ENCODE data around the gene CRAMP1. TPM values are rescaled to one million over a fixed set of nuclear protein-coding genes. Genes with fewer than 3 reads are reported as not detected.

Gene CRAMP1
- total and polyA plus RNA-seq, 10 donors = 3.0 to 32.4 (median 17.2) TPM

- Histone ChIP-seq H3K9me3 (no peaks in the 10 kb centered on the region), H3K4me3 (no peak overlapping the region), H3K36me3 (peaks cover 0 to 10% (median 3%) of the 10 kb centered on the region in 6 donors), H3K4me1 (no peaks in the 10 kb centered on the region), H3K27ac (no peak overlapping the region), H3K27me3 (replicated peaks in 1 of 7) (no peaks in the 10 kb centered on the region)
- intact Hi-C loops (cut with DNase I; ENCODE audit: low total_unique reads) = no loop called here
- TF ChIP-seq POLR2AphosphoS5 (IDR thresholded peaks at IDR 0.05) = no peak
- TF ChIP-seq POLR2A (IDR thresholded peaks at IDR 0.05) = no peak
- no peak for TF ChIP-seq CTCF (IDR thresholded peaks at IDR 0.05 in 8 of 11, conservative IDR thresholded peaks at IDR 0.05 in 3 of 11)
- DNase-seq = no peak
- 89 to 94% (median 91%) methylated on average over 12 of the region's 12 CpGs for WGBS, 5 donors
Measured at GRCh38 chr16:1596516-1596915, 15.6 kb upstream of the CRAMP1 start.

DNA sequence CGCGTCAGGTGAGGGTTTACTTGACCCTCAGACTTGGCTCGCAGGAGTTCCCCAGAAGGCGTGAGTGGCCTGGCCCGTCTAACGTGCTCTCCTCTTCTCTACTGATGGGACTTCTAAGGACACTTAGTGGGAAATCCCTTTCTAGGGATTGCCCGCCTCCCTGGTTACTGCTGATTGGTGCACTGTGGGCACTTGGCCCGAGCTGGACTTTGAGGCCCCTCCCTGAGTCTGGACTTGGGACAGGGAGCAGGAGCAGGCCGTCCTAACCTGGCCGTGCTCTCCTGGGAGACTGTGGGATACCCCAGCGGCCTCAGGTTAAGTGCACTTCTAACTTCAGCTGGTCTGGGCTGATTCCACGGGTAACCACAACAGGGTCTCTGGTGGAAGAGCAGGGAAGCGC is 15.0 kb upstream of the CRAMP1 start:
- peaks cover 0 to 16% (median 3%) of the 10 kb centered on the region in 6 donors for H3K36me3 ChIP-seq
- no peak for DNase-seq

DNA sequence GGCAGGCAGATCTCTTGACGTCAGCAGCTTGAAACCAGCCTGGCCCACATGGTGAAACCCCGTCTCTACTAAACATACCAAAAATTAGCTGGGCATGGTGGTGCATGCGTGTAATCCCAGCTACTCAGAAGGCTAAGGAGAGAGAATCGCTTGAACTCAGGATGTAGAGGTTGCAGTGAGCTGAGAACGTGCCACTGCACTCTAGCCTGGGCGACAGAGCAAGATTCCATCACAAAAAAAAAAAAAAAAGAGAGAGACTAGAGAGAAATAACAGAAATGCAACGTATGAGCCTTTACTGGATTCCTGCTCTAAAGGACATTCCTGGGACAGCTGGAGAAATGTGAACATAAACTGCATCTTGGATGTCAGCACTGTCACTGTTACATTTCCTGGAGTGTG is 11.1 kb upstream of the CRAMP1 start:
- TF ChIP-seq CTCF (IDR thresholded peaks at IDR 0.05 in 8 of 11, conservative IDR thresholded peaks at IDR 0.05 in 3 of 11) (no peak), POLR2AphosphoS5 (IDR thresholded peaks at IDR 0.05) (no peak), POLR2A (IDR thresholded peaks at IDR 0.05) (no peak)
- intact Hi-C loops (cut with DNase I; ENCODE audit: low total_unique reads) = no loop called here
- no peaks in the 10 kb centered on the region for H3K27me3 ChIP-seq (replicated peaks in 1 of 7)

More for the DNA sequence above, 15.0 kb upstream of the CRAMP1 start:
- H3K9me3 ChIP-seq = no peaks in the 10 kb centered on the region
- TF ChIP-seq POLR2A (IDR thresholded peaks at IDR 0.05) (no peak), CTCF (IDR thresholded peaks at IDR 0.05 in 8 of 11, conservative IDR thresholded peaks at IDR 0.05 in 3 of 11) (no peak), POLR2AphosphoS5 (IDR thresholded peaks at IDR 0.05) (no peak)
- H3K4me1 ChIP-seq = no peaks in the 10 kb centered on the region
- no peaks in the 10 kb centered on the region for H3K27me3 ChIP-seq (replicated peaks in 1 of 7)
- 84 to 95% (median 90%) methylated on average over 12 to 13 of the region's 13 CpGs for WGBS, 5 donors
- intact Hi-C loops (cut with DNase I; ENCODE audit: low total_unique reads) = no loop called here
- no peak overlapping the region for H3K4me3 ChIP-seq
- H3K27ac ChIP-seq = no peak overlapping the region

DNA sequence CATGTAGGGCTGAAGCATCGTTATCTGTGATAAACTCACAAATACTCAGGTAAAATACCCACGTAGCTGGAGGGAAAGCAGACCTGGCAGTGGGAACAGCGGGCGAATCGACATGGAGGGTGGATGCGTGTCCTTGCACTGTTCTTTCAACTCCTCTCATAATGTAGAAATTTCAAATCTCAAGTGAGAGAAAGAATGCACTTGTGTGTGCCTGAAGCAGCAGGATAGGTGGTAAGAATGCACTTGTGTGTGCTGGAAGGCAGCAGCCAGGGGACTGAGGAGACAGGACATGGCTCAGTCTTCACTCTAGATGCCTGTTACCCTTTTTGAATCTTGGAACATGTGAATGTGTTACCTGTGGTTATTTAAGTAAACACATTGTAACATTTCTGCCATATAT is 10.7 kb upstream of the CRAMP1 start:
- H3K27me3 ChIP-seq (replicated peaks in 1 of 7) = no peaks in the 10 kb centered on the region
- H3K36me3 ChIP-seq = peaks cover 0 to 21% (median 3%) of the 10 kb centered on the region in 6 donors
- DNase-seq = no peak
- H3K27ac ChIP-seq = no peak overlapping the region
- no peaks in the 10 kb centered on the region for H3K4me1 ChIP-seq
- intact Hi-C loops (cut with DNase I; ENCODE audit: low total_unique reads) = no loop called here
- H3K9me3 ChIP-seq = no peaks in the 10 kb centered on the region
- no peak overlapping the region for H3K4me3 ChIP-seq
- TF ChIP-seq POLR2AphosphoS5 (IDR thresholded peaks at IDR 0.05) (no peak), POLR2A (IDR thresholded peaks at IDR 0.05) (no peak)
- 91 to 96% (median 96%) methylated on average over 6 of the region's 6 CpGs for WGBS, 5 donors

More for the DNA sequence above, 11.1 kb upstream of the CRAMP1 start:
- Histone ChIP-seq H3K36me3 (peaks cover 0 to 18% (median 3%) of the 10 kb centered on the region in 6 donors), H3K27ac (no peak overlapping the region), H3K4me3 (no peak overlapping the region), H3K4me1 (no peaks in the 10 kb centered on the region), H3K9me3 (no peaks in the 10 kb centered on the region)
- 80 to 96% (median 90%) methylated on average over 7 of the region's 7 CpGs for WGBS, 5 donors
- DNase-seq = no peak

- no peak for TF ChIP-seq POLR2A (IDR thresholded peaks at IDR 0.05)
- TF ChIP-seq CTCF (IDR thresholded peaks at IDR 0.05 in 8 of 11, conservative IDR thresholded peaks at IDR 0.05 in 3 of 11) = no peak
- TF ChIP-seq POLR2AphosphoS5 (IDR thresholded peaks at IDR 0.05) = no peak
- no peak overlapping the region for H3K4me3 ChIP-seq
- H3K27me3 ChIP-seq (replicated peaks in 1 of 7) = no peaks in the 10 kb centered on the region
- H3K9me3 ChIP-seq = no peaks in the 10 kb centered on the region
- intact Hi-C loops (cut with DNase I; ENCODE audit: low total_unique reads) = no loop called here
- no peaks in the 10 kb centered on the region for H3K4me1 ChIP-seq
- peaks cover 0 to 27% (median 3%) of the 10 kb centered on the region in 6 donors for H3K36me3 ChIP-seq
- no peak overlapping the region for H3K27ac ChIP-seq
- 92 to 96% (median 93%) methylated on average over 17 to 20 of the region's 20 CpGs for WGBS, 5 donors
- DNase-seq = no peak
Measured at GRCh38 chr16:1602285-1602684, 9.9 kb upstream of the CRAMP1 start.
